HG03457 (cell line): Measurements from ENCODE around the gene TOM1L2.
"Not testable (repeated sequence)": the region's sequence is repeated elsewhere in the genome, so short reads cannot be mapped to it uniquely, and the experiment has no call there.

Source experiments
- ATAC-seq: cut with Tn5 transposase; IDR thresholded peaks from one replicate; pipeline ENCODE4 v1.9.1; 2021; ENCODE audit warnings: moderate number of reproducible peaks; ENCODE audit not compliant: unreplicated experiment

TOM1L2 gene

GRCh38 chr17:17926036-17926435 is 46.2 kb downstream of the TOM1L2 start:
- no peak for ATAC-seq

- no peak for ATAC-seq
Observed at GRCh38 chr17:17924857-17925250, 47.3 kb downstream of the TOM1L2 start.

- no peak for ATAC-seq
Observed at GRCh38 chr17:17924131-17924856, 47.9 kb downstream of the TOM1L2 start.

GRCh38 chr17:17922070-17922614 is 50.1 kb downstream of the TOM1L2 start:
- ATAC-seq = no peak

GRCh38 chr17:17921192-17922069 is 50.8 kb downstream of the TOM1L2 start:
- no peak for ATAC-seq

GRCh38 chr17:17919169-17920107 is 52.8 kb downstream of the TOM1L2 start:
- ATAC-seq = no peak

GRCh38 chr17:17917394-17917793 is 54.8 kb downstream of the TOM1L2 start:
- ATAC-seq = no peak

- ATAC-seq = no peak
Observed at GRCh38 chr17:17915183-17915582, 57.0 kb downstream of the TOM1L2 start.

GRCh38 chr17:17913695-17914332 is 58.4 kb downstream of the TOM1L2 start:
- no peak for ATAC-seq

GRCh38 chr17:17912336-17912735 is 59.9 kb downstream of the TOM1L2 start:
- ATAC-seq = not testable (repeated sequence)

- no peak for ATAC-seq
Observed at GRCh38 chr17:17911001-17911613, 61.1 kb downstream of the TOM1L2 start.

- ATAC-seq = no peak
Observed at GRCh38 chr17:17910060-17910459, 62.1 kb downstream of the TOM1L2 start.

- no peak for ATAC-seq
Observed at GRCh38 chr17:17909078-17909477, 63.1 kb downstream of the TOM1L2 start.

- no peak for ATAC-seq
Observed at GRCh38 chr17:17907469-17907868, 64.7 kb downstream of the TOM1L2 start.

- ATAC-seq = no peak
Observed at GRCh38 chr17:17906418-17907215, 65.6 kb downstream of the TOM1L2 start.

GRCh38 chr17:17905036-17905320 is 67.2 kb downstream of the TOM1L2 start:
- no peak for ATAC-seq

- ATAC-seq = no peak
Observed at GRCh38 chr17:17904166-17905035, 67.8 kb downstream of the TOM1L2 start.

GRCh38 chr17:17902877-17903276 is 69.3 kb downstream of the TOM1L2 start:
- no peak for ATAC-seq
